HEK293 (cell line): ENCODE data around the gene MAPK8IP3.
A peak's percentile ranks its signal among the peaks of the same experiment; 100 is the strongest.

Experiments used
- CTCF ChIA-PET: fragments of 350-600 bp; formaldehyde crosslinking; extraction: SDS; loops from one replicate; lab custom pipeline; 2021; ENCODE audit warnings: antibody characterized with exemption; lab: Yijun Ruan, JAX
- POLR2A ChIA-PET: fragments of 300-600 bp; formaldehyde crosslinking; extraction: SDS; loops from one replicate; lab custom pipeline; 2020; ENCODE audit warnings: antibody characterized with exemption, inconsistent platforms; lab: Yijun Ruan, JAX
- H3K27ac ChIP-seq: fragments of 200-500 bp; sonication (Bioruptor generic); 2 replicates; pipeline ENCODE4 v1.5.1; 2014; ENCODE audit warnings: low read depth, low read length, control low read depth, inconsistent platforms; ENCODE audit errors: extremely low read depth
- H3K36me3 ChIP-seq, 2 experiments: fragments of 200-500 bp in 1 of 2; sonication (Bioruptor generic) in 1 of 2; 1 replicate in 1 of 2; 2 replicates in 1 of 2; pipeline ENCODE4 v1.5.1; 2014 to 2017; ENCODE audit warnings: inconsistent platforms in 2 of 2, low read length in 2 of 2; ENCODE audit not compliant: control insufficient read depth in 2 of 2, insufficient read depth in 1 of 2
- H3K4me1 ChIP-seq: fragments of 200-500 bp; sonication (Bioruptor generic); 2 replicates; pipeline ENCODE4 v1.5.1; 2014; ENCODE audit warnings: mild to moderate bottlenecking, low read length, inconsistent platforms; ENCODE audit not compliant: control insufficient read depth, insufficient read depth
- H3K4me3 ChIP-seq: 2 replicates; pipeline ENCODE4 v1.5.1; 2011; ENCODE audit warnings: low read depth, mild to moderate bottlenecking, control low read depth, low read length, moderate library complexity
- H3K9me3 ChIP-seq: fragments of 200-500 bp; sonication (Bioruptor generic); 2 replicates; pipeline ENCODE4 v1.5.1; 2014; ENCODE audit warnings: low read depth, low read length, inconsistent platforms; ENCODE audit not compliant: control insufficient read depth, insufficient read depth
- KLF10 ChIP-seq: fragments of 450-650 bp; IDR thresholded peaks from 2 replicates; pipeline ENCODE4 v1.5.1; 2018; ENCODE audit warnings: missing biosample characterization, mild to moderate bottlenecking, missing genetic modification characterization
- REPIN1 ChIP-seq: fragments of 450-650 bp; formaldehyde crosslinking; IDR thresholded peaks from 2 replicates; pipeline ENCODE4 v1.5.1; 2017; ENCODE audit warnings: missing biosample characterization, missing genetic modification characterization, low read depth
- TCF7L2 ChIP-seq: IDR thresholded peaks from 2 replicates; pipeline ENCODE4 v1.6.1; 2011; ENCODE audit warnings: low read depth, mild to moderate bottlenecking, inconsistent platforms, low read length, moderate library complexity, borderline replicate concordance
- ZNF112 ChIP-seq: fragments of 450-650 bp; formaldehyde crosslinking; IDR thresholded peaks from 2 replicates; pipeline ENCODE4 v1.5.0; 2017; ENCODE audit warnings: missing biosample characterization, missing genetic modification characterization
- ZNF121 ChIP-seq: fragments of 450-650 bp; formaldehyde crosslinking; IDR thresholded peaks from 2 replicates; pipeline ENCODE4 v1.5.1; 2016; ENCODE audit warnings: missing biosample characterization, missing genetic modification characterization
- ZNF175 ChIP-seq: fragments of 450-650 bp; formaldehyde crosslinking; IDR thresholded peaks from 2 replicates; pipeline ENCODE4 v1.5.1; 2016; ENCODE audit warnings: missing biosample characterization, missing genetic modification characterization
- ZNF19 ChIP-seq: fragments of 450-650 bp; formaldehyde crosslinking; IDR thresholded peaks from 2 replicates; pipeline ENCODE4; 2016; ENCODE audit warnings: missing biosample characterization, missing genetic modification characterization, low read depth
- ZNF223 ChIP-seq: fragments of 450-650 bp; formaldehyde crosslinking; IDR thresholded peaks from 2 replicates; pipeline ENCODE4 v1.5.1; 2016; ENCODE audit warnings: missing biosample characterization, missing genetic modification characterization
- ZNF239 ChIP-seq: fragments of 450-650 bp; formaldehyde crosslinking; IDR thresholded peaks from 2 replicates; pipeline ENCODE4 v1.5.1; 2016; ENCODE audit warnings: missing biosample characterization, missing genetic modification characterization
- ZNF292 ChIP-seq: fragments of 450-650 bp; formaldehyde crosslinking; IDR thresholded peaks from 2 replicates; pipeline ENCODE4 v1.5.1; 2016; ENCODE audit warnings: low read depth, missing biosample characterization, missing genetic modification characterization, borderline replicate concordance
- ZNF501 ChIP-seq: fragments of 450-650 bp; formaldehyde crosslinking; IDR thresholded peaks from 2 replicates; pipeline ENCODE4 v1.5.1; 2016; ENCODE audit warnings: missing biosample characterization, missing genetic modification characterization
- ZNF521 ChIP-seq: fragments of 450-650 bp; formaldehyde crosslinking; IDR thresholded peaks from 2 replicates; pipeline ENCODE4 v1.5.1; 2017; ENCODE audit warnings: missing biosample characterization, mild to moderate bottlenecking, missing genetic modification characterization
- ZNF555 ChIP-seq: fragments of 450-650 bp; formaldehyde crosslinking; conservative IDR thresholded peaks from 2 replicates; pipeline ENCODE4 v1.5.1; 2017; ENCODE audit warnings: missing biosample characterization, mild to moderate bottlenecking, missing genetic modification characterization, inconsistent platforms
- ZNF596 ChIP-seq: fragments of 450-650 bp; IDR thresholded peaks from 2 replicates; pipeline ENCODE4 v1.5.0; 2018; ENCODE audit warnings: missing biosample characterization, mild to moderate bottlenecking, missing genetic modification characterization, moderate library complexity
- TF ChIP-seq, protein P1 (sequence below): fragments of 450-650 bp; formaldehyde crosslinking; IDR thresholded peaks from 2 replicates; pipeline ENCODE4 v1.5.1; 2016; ENCODE audit warnings: missing biosample characterization, missing genetic modification characterization
- TF ChIP-seq, protein P2 (sequence below): fragments of 450-650 bp; formaldehyde crosslinking; IDR thresholded peaks from 2 replicates; pipeline ENCODE4 v1.5.1; 2016; ENCODE audit warnings: missing biosample characterization, missing genetic modification characterization
- TF ChIP-seq, protein P3 (sequence below): fragments of 450-650 bp; formaldehyde crosslinking; IDR thresholded peaks from 2 replicates; pipeline ENCODE4 v1.5.1; 2016; ENCODE audit warnings: missing biosample characterization, missing genetic modification characterization

Gene MAPK8IP3

DNA sequence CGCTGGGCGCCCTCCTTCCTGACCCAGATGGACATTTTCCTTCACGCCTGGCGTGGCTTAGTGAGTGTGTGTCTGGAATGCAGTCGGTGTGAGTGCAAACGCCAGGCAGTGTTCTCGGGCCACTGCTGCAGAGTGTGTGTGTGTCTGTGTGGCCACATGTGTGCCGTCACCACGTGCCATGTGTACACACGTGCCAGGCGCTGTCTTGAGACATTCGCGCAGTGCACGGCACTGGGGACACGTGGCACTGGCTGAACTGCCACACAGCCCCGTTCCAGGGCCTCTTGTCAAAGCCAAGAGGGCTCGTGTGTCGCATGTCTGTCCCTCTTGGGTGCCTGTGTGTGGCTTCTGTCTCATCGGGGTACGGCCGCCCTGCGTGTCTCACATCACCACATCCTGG is 28.8 kb downstream of the MAPK8IP3 start:
- TF ChIP-seq ZNF555 (tag by site-specific recombination), result no peak
- no peak for TF ChIP-seq ZNF521 (tag by site-specific recombination)
- TF ChIP-seq ZNF175 (tag by site-specific recombination), result no peak
- TF ChIP-seq TCF7L2, result no peak
- no peak for TF ChIP-seq KLF10 (tag by site-specific recombination)
- no peak for TF ChIP-seq ZNF112
- no peak for TF ChIP-seq ZNF501 (tag by site-specific recombination)
- TF ChIP-seq ZNF239 (tag by site-specific recombination), result no peak
- no peaks in the 10 kb centered on the region for H3K4me1 ChIP-seq
- no peak overlapping the region for H3K27ac ChIP-seq
- POLR2A ChIA-PET, result no interaction called here
- no peaks in the 10 kb centered on the region for H3K9me3 ChIP-seq
- CTCF ChIA-PET, result no interaction called here
- no peak overlapping the region for H3K4me3 ChIP-seq
- H3K36me3 ChIP-seq, result peaks cover 5 to 56% of the 10 kb centered on the region in 2 experiments; a peak in 2 of 3 replicates

DNA sequence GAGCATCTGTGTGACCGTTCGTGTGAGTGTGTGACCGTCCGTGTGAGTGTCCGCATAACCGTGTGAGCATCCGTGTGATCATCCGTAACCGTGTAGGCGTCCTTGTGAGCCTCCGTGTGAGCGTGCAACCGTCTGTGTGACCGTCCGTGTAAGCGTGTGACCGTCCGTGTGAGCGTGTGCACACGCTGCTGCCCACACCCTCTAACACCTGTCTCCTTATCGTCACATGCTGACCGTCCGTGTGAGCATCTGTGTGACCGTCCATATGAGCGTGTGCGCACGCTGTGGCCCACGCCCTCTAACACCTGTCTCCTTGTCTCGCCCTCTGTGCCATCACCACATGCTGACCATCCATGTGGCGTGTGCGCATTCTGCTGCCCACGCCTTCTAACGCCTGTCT is 34.2 kb downstream of the MAPK8IP3 start:
- no peaks in the 10 kb centered on the region for H3K4me1 ChIP-seq
- no peak overlapping the region for H3K27ac ChIP-seq
- no peak for TF ChIP-seq ZNF292
- TF ChIP-seq, protein P1, sequence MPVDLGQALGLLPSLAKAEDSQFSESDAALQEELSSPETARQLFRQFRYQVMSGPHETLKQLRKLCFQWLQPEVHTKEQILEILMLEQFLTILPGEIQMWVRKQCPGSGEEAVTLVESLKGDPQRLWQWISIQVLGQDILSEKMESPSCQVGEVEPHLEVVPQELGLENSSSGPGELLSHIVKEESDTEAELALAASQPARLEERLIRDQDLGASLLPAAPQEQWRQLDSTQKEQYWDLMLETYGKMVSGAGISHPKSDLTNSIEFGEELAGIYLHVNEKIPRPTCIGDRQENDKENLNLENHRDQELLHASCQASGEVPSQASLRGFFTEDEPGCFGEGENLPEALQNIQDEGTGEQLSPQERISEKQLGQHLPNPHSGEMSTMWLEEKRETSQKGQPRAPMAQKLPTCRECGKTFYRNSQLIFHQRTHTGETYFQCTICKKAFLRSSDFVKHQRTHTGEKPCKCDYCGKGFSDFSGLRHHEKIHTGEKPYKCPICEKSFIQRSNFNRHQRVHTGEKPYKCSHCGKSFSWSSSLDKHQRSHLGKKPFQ, result 0 out of 2 replicates have a peak, but pooled peaks have one; percentile 53
- ChIA-PET POLR2A (no interaction called here), CTCF (no interaction called here)
- no peak overlapping the region for H3K4me3 ChIP-seq
- H3K9me3 ChIP-seq, result no peaks in the 10 kb centered on the region
- H3K36me3 ChIP-seq, result peaks cover 0 to 57% of the 10 kb centered on the region in 2 experiments; a peak in 1 of 3 replicates

DNA sequence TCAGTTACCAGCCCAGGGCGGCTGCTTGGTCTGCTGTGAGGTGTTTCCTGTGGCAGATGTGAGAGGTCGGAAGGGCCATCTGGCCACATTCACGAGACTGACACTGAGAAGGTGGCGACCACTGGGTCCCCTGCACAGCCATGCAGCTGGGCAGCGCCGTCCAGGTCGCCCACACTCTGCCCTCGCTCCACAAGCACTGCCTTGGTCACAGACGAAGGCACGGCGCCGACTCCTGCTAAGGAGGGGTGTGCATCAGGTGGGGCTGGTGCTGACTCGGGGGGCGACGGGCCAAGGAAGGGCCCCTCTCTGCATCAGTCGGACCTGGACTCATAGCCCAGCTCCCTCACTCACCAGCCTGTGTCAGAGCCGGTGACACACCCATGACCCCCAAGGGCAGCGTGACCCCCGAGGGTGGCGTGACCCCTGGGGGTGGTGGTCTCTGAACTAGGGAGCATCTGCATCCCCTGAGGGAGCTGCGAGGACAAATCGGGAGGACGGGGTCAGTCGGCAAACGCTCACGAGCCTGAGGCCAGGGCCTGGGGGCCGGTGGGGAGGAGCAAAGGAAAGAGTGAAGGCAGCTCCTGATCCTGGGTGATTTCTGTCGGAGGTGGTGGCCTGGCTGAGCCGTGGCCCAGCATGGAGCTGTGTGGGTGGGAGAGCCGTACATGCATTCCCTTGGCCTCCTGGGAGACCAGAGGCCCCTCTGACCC is 34.9 kb downstream of the MAPK8IP3 start:
- CTCF ChIA-PET, result no interaction called here
- peaks cover 0 to 56% of the 10 kb centered on the region in 2 experiments; a peak in 1 of 3 replicates for H3K36me3 ChIP-seq
- no peaks in the 10 kb centered on the region for H3K9me3 ChIP-seq
- no peak overlapping the region for H3K4me3 ChIP-seq
- POLR2A ChIA-PET, result no interaction called here
- no peak overlapping the region for H3K27ac ChIP-seq
- no peaks in the 10 kb centered on the region for H3K4me1 ChIP-seq
- TF ChIP-seq, protein P1, result no peak
- TF ChIP-seq ZNF19 (tag by site-specific recombination), result no peak
- TF ChIP-seq ZNF223 (tag by site-specific recombination), result no peak
- TF ChIP-seq REPIN1 (tag by site-specific recombination), result no peak

DNA sequence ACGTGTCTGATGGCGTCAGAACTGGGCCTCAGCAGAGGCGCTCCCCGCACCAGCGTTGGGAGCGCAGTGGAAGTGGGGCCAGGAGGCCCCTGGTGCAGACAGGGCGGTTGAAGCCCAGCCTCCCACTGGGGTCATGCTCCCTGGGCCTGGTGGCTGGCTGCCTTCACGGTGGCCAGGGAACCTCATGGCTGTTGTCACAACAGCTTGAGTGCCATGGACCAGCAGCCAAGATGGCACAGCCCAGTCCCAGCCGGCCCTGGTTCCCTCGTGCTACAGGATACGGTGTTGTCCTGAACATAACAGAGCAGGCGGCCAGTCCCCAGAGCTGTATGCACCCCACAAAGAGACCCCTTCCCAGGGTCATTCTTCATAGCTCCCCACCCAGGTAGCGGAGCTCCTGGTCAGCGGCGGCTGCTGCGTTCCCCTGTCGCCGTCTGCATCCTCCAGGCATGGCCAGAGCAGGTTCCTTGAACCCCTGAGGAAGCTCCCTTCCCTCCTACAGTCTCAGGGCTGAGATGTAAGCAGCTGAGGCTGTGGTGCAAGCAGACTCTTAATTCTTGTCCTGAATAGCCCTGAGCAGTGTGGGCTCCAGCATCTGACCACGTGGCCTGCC is 35.7 kb downstream of the MAPK8IP3 start:
- ChIA-PET CTCF (no interaction called here), POLR2A (no interaction called here)
- Histone ChIP-seq H3K9me3 (no peaks in the 10 kb centered on the region), H3K27ac (no peak overlapping the region), H3K4me3 (no peak overlapping the region), H3K4me1 (no peaks in the 10 kb centered on the region), H3K36me3 (peaks cover 0 to 59% of the 10 kb centered on the region in 2 experiments; a peak in 1 of 3 replicates)
- TF ChIP-seq, protein P2, sequence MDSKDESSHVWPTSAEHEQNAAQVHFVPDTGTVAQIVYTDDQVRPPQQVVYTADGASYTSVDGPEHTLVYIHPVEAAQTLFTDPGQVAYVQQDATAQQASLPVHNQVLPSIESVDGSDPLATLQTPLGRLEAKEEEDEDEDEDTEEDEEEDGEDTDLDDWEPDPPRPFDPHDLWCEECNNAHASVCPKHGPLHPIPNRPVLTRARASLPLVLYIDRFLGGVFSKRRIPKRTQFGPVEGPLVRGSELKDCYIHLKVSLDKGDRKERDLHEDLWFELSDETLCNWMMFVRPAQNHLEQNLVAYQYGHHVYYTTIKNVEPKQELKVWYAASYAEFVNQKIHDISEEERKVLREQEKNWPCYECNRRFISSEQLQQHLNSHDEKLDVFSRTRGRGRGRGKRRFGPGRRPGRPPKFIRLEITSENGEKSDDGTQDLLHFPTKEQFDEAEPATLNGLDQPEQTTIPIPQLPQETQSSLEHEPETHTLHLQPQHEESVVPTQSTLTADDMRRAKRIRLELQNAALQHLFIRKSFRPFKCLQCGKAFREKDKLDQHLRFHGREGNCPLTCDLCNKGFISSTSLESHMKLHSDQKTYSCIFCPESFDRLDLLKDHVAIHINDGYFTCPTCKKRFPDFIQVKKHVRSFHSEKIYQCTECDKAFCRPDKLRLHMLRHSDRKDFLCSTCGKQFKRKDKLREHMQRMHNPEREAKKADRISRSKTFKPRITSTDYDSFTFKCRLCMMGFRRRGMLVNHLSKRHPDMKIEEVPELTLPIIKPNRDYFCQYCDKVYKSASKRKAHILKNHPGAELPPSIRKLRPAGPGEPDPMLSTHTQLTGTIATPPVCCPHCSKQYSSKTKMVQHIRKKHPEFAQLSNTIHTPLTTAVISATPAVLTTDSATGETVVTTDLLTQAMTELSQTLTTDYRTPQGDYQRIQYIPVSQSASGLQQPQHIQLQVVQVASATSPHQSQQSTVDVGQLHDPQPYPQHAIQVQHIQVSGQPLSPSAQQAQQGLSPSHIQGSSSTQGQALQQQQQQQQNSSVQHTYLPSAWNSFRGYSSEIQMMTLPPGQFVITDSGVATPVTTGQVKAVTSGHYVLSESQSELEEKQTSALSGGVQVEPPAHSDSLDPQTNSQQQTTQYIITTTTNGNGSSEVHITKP (tag by site-specific recombination), result no peak
- TF ChIP-seq ZNF121 (tag by site-specific recombination) (no peak), ZNF596 (tag by site-specific recombination) (no peak)
- TF ChIP-seq, protein P3, sequence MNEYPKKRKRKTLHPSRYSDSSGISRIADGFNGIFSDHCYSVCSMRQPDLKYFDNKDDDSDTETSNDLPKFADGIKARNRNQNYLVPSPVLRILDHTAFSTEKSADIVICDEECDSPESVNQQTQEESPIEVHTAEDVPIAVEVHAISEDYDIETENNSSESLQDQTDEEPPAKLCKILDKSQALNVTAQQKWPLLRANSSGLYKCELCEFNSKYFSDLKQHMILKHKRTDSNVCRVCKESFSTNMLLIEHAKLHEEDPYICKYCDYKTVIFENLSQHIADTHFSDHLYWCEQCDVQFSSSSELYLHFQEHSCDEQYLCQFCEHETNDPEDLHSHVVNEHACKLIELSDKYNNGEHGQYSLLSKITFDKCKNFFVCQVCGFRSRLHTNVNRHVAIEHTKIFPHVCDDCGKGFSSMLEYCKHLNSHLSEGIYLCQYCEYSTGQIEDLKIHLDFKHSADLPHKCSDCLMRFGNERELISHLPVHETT (tag by site-specific recombination), result no peak
